ENCODE data around the gene ZNF775.

Gene ZNF775

DNA sequence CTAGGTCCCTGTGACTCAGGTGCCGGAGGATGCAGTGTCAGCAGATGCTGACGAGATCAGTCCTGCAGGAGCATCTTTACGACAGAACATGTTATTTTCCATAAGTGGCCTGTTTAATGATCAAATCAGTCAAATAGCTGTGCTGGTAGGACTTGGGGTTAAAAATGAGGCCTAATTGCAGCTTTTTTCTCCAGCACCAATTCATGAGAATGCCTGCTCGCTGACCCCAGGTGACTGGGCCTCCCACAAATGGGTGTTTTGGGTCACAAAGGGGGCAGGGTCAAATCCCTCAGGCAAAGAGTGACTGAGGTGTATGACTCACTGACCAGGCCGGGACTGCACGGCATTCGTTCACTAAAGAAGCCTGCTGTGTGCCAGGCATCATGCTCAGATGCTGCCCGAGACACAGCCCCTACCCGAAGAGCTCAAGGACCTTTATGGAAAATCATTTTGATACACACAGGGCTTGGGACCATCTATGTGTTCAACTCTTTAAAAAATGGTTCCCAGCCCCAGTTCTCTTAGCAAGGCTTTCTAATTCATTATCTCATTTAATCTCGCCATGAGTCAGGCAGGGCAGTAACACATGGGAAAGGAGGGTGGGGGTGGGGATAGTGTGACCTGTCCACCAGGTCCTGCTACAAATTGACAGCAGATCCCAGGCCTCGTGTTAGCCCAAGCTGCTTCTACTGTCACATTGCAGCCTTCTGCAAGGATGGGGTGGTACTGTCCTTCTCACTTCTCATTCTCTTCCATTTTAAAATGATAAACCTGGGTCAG, 21.1 kb downstream of the ZNF775 start:
- H3K4me3 ChIP-seq (ENCODE audit: low read depth, low read length) = no peak overlapping the region
- DNase-seq (ENCODE audit: low read depth) = no peak
- TF ChIP-seq, protein P1, sequence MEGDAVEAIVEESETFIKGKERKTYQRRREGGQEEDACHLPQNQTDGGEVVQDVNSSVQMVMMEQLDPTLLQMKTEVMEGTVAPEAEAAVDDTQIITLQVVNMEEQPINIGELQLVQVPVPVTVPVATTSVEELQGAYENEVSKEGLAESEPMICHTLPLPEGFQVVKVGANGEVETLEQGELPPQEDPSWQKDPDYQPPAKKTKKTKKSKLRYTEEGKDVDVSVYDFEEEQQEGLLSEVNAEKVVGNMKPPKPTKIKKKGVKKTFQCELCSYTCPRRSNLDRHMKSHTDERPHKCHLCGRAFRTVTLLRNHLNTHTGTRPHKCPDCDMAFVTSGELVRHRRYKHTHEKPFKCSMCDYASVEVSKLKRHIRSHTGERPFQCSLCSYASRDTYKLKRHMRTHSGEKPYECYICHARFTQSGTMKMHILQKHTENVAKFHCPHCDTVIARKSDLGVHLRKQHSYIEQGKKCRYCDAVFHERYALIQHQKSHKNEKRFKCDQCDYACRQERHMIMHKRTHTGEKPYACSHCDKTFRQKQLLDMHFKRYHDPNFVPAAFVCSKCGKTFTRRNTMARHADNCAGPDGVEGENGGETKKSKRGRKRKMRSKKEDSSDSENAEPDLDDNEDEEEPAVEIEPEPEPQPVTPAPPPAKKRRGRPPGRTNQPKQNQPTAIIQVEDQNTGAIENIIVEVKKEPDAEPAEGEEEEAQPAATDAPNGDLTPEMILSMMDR (IDR thresholded peaks at IDR 0.05; ENCODE audit: control insufficient read depth, extremely low read depth, insufficient read depth) = no peak

DNA sequence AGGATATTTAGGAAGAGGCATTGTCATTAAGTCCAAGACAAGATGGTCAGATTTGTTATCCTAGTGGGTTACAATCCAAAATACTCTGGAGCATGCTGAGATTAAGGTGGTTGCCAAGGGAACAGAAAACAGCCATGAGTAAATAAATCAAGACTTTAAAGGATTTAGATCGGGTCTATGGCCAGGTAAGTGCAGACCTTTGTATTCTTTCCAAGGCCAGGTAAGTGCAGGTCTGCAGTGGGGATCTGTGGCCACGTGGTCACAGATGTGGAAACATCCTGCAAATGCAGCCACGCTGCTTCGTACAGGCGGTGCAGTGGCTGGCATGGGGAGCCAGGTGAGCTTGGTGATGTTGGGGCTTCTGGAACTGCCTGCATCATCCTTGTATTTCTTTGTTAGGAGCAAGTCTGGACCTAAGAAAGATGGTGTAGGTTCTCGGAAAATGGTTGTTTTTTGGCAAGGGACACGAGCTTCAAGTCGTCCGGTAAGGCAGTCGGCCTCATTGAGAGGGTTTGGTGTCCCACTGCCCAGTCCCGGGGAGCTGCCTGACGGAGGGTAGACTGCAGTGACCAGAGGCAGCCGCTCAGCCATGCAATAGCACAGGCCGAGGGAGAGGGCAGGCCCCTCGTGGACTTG, 21.8 kb downstream of the ZNF775 start:
- no peak for DNase-seq (ENCODE audit: low read depth)
- no peak overlapping the region for H3K4me3 ChIP-seq (ENCODE audit: low read depth, low read length)
- TF ChIP-seq, protein P1 (IDR thresholded peaks at IDR 0.05; ENCODE audit: control insufficient read depth, extremely low read depth, insufficient read depth) = no peak

DNA sequence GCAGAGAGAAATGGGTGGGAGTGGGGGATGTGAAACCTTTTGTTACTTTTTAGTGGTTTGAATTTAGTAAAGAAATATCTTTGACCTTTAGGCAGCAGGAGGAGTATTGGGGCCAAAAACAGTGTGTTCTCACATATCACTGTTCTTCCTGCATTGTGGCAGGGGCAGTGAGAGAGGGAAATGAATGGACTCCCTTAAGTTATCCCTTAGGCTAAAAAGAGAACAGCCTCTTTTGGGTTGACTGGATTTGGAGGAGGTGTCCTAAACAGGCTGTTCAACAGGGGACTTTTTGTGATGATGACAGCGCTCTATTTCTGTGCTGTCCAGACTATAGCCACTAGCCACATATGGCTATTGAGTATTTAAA, 22.3 kb downstream of the ZNF775 start:
- no peak for DNase-seq (ENCODE audit: low read depth)
- no peak overlapping the region for H3K4me3 ChIP-seq (ENCODE audit: low read depth, low read length)
- TF ChIP-seq, protein P1 (IDR thresholded peaks at IDR 0.05; ENCODE audit: control insufficient read depth, extremely low read depth, insufficient read depth) = no peak

DNA sequence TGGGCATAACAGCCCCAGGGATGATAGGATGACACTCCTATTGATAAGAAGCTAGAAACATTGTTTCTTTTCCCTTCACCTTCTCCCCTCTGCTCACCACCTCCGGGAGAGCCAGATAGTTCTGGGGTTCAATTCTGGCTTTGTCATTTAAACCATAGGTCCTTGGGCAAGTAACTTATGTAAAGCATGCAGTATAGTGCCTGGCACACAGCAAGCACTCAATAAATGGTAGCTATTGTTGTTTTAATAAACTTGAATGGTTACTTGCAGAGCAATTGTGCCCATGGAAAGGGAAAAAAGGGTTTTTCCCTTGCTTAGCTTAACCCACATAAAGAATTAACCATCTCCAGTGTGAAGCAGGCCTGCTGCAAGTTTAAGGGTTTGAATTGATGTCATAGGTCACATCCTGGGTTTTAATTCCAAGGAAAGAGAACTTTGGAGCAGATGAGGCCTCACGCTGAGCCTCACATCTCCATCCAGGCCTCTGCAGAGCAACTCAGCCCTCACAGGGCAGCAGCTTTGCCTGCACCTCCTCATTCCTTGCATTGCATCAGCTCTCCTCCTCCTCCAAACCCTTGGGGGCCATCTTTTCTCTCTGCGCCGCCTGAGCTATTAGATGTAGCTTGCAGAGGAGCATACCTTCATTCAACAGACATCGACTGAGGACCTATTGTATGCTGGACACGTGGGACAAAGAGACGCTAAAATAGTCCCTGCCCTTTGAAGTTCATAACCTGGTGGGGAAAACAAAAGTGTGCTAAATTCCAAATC, 22.9 kb downstream of the ZNF775 start:
- no peak overlapping the region for H3K4me3 ChIP-seq (ENCODE audit: low read depth, low read length)
- no peak for DNase-seq (ENCODE audit: low read depth)
- TF ChIP-seq, protein P1 (IDR thresholded peaks at IDR 0.05; ENCODE audit: control insufficient read depth, extremely low read depth, insufficient read depth) = no peak

DNA sequence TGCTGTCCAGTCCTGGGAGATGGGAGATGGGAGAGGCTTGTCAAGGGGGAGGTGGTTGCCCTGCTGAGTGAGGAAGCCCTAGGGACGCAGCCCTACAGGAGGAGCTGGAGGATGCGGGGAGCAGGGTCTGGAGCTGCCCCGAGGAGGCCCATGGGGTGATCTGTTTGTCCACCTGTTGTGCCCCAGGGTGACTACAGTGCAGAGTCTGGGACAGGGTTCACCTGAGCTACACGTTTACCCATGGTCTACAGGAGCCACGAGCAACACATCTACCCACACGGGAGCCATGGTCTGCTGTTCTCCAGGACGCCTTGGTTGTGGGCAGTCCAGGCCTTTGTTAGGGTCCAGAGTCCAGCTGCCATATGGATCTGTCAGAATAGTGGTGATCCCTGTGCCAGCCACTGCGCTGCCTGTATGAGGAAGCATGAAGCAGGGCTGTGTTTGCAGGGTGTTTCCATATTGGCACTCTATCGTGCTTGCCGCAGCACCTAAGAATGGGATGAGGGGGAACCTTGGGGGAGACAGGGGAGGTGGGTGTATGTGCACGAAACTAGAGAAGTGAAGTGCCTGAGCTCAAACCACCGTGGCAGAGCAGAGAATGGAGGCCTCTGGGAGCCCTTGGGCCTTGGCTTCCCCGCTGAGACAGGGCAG, 23.7 kb downstream of the ZNF775 start:
- DNase-seq (ENCODE audit: low read depth) = no peak
- H3K4me3 ChIP-seq (ENCODE audit: low read depth, low read length) = no peak overlapping the region
- TF ChIP-seq, protein P1 (IDR thresholded peaks at IDR 0.05; ENCODE audit: control insufficient read depth, extremely low read depth, insufficient read depth) = no peak

DNA sequence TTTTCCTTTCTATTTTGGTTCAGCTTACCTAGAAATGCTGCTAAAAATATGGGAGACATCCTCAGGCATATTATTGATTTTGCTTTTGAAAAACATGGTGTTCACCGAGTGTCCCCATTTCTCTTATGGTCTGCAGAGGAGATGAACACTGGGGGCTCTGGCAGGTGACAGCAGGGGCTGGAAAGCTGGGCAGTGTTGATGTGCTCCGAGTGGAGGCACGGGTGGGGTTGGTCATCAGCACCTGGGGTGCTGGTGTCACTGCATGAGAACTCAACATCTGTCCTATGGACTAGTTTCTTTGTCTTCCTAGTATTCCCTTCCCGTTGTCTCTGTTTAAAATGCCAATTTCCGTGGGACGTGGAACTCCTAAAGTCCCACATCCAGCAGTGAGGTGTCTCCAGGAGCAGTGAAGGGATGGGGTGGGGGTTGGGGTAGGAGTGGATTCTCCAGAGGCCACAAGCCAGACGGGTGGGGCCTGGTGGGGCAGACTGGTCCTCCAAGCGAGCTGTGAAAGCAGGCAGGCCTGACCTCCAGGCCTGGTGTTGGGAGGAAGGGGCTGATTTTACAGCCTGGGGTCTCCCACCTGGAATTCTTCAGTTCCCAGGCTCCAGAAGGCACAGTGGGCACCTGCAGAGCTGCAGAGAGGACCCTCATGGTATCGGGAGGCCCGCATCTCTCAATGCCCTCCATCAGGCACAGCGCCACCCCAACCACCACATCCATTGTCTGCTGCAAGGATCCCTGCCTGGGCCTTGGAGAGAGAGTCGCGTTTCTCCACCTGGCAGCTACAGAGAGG, 24.4 kb downstream of the ZNF775 start:
- H3K4me3 ChIP-seq (ENCODE audit: low read depth, low read length) = no peak overlapping the region; the same call in 1 of the 2 replicates
- TF ChIP-seq, protein P1 (IDR thresholded peaks at IDR 0.05; ENCODE audit: control insufficient read depth, extremely low read depth, insufficient read depth) = no peak
- no peak for DNase-seq (ENCODE audit: low read depth)
